Measurements from ENCODE around the gene NFIX.
A peak's percentile ranks its signal among the peaks of the same experiment; 100 is the strongest.

Gene NFIX

DNA sequence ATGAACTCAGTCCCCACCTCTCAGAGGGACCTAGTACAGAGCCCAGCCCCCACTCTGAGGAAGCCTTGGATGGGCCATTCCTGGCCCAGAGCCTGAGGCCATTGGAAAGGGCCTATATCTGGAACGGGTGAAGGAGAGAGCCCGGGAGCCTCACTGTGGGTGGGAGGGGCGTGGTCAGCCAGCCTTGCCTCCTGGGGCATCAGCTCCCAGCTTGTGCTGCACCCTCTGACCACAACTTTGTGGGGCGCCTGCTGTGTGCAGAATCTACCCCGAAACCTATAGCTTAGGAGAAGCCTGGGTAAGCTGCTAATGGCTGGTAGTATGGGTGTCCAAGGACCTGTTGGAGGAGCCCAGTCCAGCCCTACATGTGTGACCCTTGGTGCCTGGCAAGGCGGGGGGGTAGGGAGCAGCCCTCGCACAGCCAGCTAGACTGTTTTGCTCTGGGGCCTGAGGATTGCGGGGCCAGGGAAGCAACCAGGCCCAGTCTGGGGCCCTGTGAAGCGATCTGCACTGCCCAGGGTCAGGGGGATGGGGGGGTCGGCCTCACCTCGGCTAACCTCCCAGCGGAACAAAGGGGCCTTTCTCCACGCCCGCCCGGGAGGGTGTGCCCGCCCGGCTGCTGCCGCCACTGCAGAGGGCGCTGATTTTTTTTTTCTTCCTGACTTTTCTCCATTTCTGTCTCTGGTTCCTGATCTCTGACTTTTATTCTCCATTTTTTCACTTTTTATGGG, 65.1 kb downstream of the NFIX start:
- Histone ChIP-seq H3K4me3 (ENCODE audit: control insufficient read depth in 1 of 7, extremely low read depth in 1 of 7, insufficient read depth in 4 of 7, low read depth in 2 of 7, low read length in 6 of 7) (peak overlapping the region in 5 of 7 experiments; percentile 46 to 86 (median 69)), H3K9me3 (ENCODE audit: control extremely low read depth in 1 of 5, control insufficient read depth in 4 of 5, insufficient read depth in 2 of 5, low read depth in 1 of 5, low read length in 4 of 5) (no peaks in the 10 kb centered on the region), H3K27me3 (replicated peaks in 2 of 5; ENCODE audit: control insufficient read depth in 4 of 5, insufficient read depth in 5 of 5, low read length in 4 of 5) (no peaks in the 10 kb centered on the region), H3K36me3 (ENCODE audit: control insufficient read depth in 4 of 4, insufficient read depth in 4 of 4, low read length in 3 of 4) (no peaks in the 10 kb centered on the region), H3K27ac (ENCODE audit: insufficient read depth in 1 of 2, low read depth in 1 of 2, low read length in 2 of 2, poor library complexity in 1 of 2, severe bottlenecking in 2 of 2) (no peak overlapping the region), H3K4me1 (ENCODE audit: control extremely low read depth in 1 of 4, control insufficient read depth in 4 of 4, insufficient read depth in 4 of 4, low read length in 3 of 4) (peaks cover 0 to 72% (median 35%) of the 10 kb centered on the region in 4 experiments)
- no peak for DNase-seq
- ChIA-PET POLR2A (interaction anchor here (0.5 to 1.4 kb wide), 4 partner anchors 10 to 802 kb away, joined by 3 to 5 read pairs (median 4); no protein-coding TSS in a partner anchor), CTCF (interaction anchor here (0.7 to 18.5 kb wide), 19 partner anchors 8 to 188 kb away, joined by 3 to 253 read pairs (median 17); no protein-coding TSS in a partner anchor)
- 42% methylated on average over 7 of the region's 19 CpGs for whole genome bisulfite sequencing (ENCODE audit: insufficient coverage)

DNA sequence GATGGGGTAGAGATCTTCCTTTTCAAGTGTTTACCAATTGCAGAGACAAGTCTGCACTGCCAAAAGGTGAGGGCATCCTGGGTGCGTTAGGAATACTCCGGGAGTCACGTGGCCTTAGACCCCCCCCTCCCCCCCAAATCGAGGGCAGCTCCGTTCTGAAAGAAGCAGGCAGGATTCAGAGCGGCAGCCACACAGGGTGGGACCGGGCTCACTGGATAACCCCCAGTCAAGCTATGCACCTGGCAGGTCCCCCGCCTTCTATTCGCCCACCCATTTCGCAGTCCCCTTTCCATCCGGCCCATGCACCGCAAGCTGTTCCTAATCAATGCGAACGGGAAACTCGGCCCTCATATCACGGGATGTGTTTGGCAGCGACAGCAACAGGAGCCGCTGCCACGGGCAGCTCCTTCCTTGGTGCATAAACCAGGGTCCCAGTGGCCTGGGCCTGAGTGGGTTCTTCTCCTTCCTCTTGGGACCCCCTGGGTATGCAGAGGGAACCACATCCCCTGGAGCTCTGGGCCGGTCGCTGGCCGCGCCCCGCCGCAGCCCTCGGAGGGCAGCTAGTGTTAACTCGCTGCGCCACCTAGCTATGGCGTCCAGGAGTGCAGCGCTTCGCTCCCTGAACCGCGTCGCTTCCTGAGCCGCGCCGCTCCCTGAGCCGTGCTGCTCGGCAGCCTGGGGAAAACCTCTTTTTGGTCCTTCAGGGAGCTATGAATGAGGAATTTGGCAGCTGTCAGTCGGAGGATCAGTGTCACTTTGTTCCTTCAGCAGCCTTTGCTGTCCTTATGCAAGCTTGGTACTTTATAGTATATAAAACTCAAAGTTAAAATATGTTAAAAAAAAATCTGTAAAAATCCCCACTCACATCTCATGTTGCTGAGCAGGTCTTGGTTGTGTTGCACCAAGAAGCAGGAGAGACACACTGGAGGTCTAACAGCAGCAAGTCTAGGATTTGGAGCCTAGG, 66.0 kb downstream of the NFIX start:
- H3K36me3 ChIP-seq (ENCODE audit: control insufficient read depth in 4 of 4, insufficient read depth in 4 of 4, low read length in 3 of 4), result no peaks in the 10 kb centered on the region
- H3K9me3 ChIP-seq (ENCODE audit: control extremely low read depth in 1 of 5, control insufficient read depth in 4 of 5, insufficient read depth in 2 of 5, low read depth in 1 of 5, low read length in 4 of 5), result no peaks in the 10 kb centered on the region
- no peak overlapping the region for H3K27ac ChIP-seq (ENCODE audit: insufficient read depth in 1 of 2, low read depth in 1 of 2, low read length in 2 of 2, poor library complexity in 1 of 2, severe bottlenecking in 2 of 2)
- CTCF ChIA-PET, result interaction anchor here (0.9 to 18.5 kb wide), 22 partner anchors 9 to 188 kb away, joined by 3 to 253 read pairs (median 12); no protein-coding TSS in a partner anchor
- DNase-seq, result peak; percentile 63 to 78 (median 78)
- WGBS (ENCODE audit: insufficient coverage), result under 1% methylated on average over 37 of the region's 40 CpGs
- H3K27me3 ChIP-seq (replicated peaks in 2 of 5; ENCODE audit: control insufficient read depth in 4 of 5, insufficient read depth in 5 of 5, low read length in 4 of 5), result no peaks in the 10 kb centered on the region
- POLR2A ChIA-PET, result interaction anchor here (0.5 to 1.4 kb wide), 5 partner anchors 9 to 801 kb away, joined by 3 to 5 read pairs (median 4); no protein-coding TSS in a partner anchor
- H3K4me3 ChIP-seq (ENCODE audit: control insufficient read depth in 1 of 7, extremely low read depth in 1 of 7, insufficient read depth in 4 of 7, low read depth in 2 of 7, low read length in 6 of 7), result peak overlapping the region; percentile 34 to 86 (median 64)
- H3K4me1 ChIP-seq (ENCODE audit: control extremely low read depth in 1 of 4, control insufficient read depth in 4 of 4, insufficient read depth in 4 of 4, low read length in 3 of 4), result peaks cover 0 to 72% (median 34%) of the 10 kb centered on the region in 4 experiments

DNA sequence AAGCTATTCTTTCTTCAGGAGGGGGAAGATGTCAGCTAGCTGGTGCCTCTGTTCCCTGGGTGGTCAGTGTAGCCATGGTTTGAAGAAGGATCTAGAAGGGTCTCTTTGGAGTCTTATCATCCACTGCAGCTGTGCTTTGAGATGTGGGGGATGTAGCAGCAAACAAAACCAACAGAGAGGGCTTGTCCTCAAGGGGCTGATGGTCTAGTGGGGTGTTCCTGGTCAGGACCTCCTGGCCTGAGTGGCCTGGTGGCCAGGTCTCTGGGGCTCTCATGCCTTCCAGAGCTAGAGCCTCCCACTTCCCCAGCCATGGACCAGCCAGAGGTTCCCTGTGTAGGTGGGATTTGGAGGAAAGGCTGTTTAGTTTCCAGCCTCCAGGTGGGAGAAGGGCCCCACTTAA, 67.0 kb downstream of the NFIX start:
- no peak for DNase-seq
- H3K4me3 ChIP-seq (ENCODE audit: control insufficient read depth in 1 of 7, extremely low read depth in 1 of 7, insufficient read depth in 4 of 7, low read depth in 2 of 7, low read length in 6 of 7), result no peak overlapping the region
- ChIA-PET POLR2A (interaction anchor here (0.6 kb wide), 2 partner anchors 85 to 625 kb away, joined by 3 to 5 read pairs; no protein-coding TSS in a partner anchor), CTCF (interaction anchor here (0.5 to 18.5 kb wide), 15 partner anchors 8 to 1443 kb away, joined by 3 to 253 read pairs (median 23); no protein-coding TSS in a partner anchor)
- no peaks in the 10 kb centered on the region for H3K27me3 ChIP-seq (replicated peaks in 2 of 5; ENCODE audit: control insufficient read depth in 4 of 5, insufficient read depth in 5 of 5, low read length in 4 of 5)
- peaks cover 0 to 71% (median 40%) of the 10 kb centered on the region in 4 experiments for H3K4me1 ChIP-seq (ENCODE audit: control extremely low read depth in 1 of 4, control insufficient read depth in 4 of 4, insufficient read depth in 4 of 4, low read length in 3 of 4)
- H3K36me3 ChIP-seq (ENCODE audit: control insufficient read depth in 4 of 4, insufficient read depth in 4 of 4, low read length in 3 of 4), result no peaks in the 10 kb centered on the region
- no peaks in the 10 kb centered on the region for H3K9me3 ChIP-seq (ENCODE audit: control extremely low read depth in 1 of 5, control insufficient read depth in 4 of 5, insufficient read depth in 2 of 5, low read depth in 1 of 5, low read length in 4 of 5)
- H3K27ac ChIP-seq (ENCODE audit: insufficient read depth in 1 of 2, low read depth in 1 of 2, low read length in 2 of 2, poor library complexity in 1 of 2, severe bottlenecking in 2 of 2), result no peak overlapping the region

DNA sequence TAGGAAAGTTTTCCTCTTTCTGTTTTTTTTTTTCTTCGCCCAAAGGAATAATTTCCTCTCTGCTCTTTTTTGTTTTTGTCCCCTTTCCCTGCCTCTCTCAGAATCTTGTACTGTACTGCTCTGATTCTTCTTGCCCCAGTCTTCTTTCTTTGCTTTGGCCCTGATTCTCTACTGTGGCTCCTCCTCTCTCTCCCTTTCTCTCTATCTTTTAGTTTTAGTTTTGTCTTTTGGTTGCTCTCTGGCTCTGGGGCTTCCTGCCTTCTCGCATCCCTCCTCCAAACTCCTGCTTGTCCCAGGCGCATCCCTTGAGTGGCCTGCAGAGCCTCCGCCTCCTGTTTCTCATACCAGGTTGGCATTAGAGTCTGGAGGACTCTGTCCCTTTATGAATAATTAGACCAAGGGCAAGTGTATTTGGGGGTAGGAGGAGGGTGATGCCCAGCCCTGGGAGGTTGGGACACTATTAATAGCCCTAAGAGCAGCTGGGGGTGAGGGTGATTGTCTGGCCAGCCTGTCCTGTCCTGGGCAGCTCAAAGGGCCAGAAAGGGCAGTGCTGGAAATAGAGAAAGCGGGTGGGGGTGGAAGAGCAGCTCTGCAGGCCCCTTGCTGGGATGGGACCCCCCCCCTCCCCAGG, 68.3 kb downstream of the NFIX start:
- CTCF ChIA-PET, result interaction anchor here (0.7 to 18.5 kb wide), 10 partner anchors 8 to 98 kb away, joined by 3 to 253 read pairs (median 4); no protein-coding TSS in a partner anchor
- POLR2A ChIA-PET, result no interaction called here
- Histone ChIP-seq H3K27ac (ENCODE audit: insufficient read depth in 1 of 2, low read depth in 1 of 2, low read length in 2 of 2, poor library complexity in 1 of 2, severe bottlenecking in 2 of 2) (no peak overlapping the region), H3K4me1 (ENCODE audit: control extremely low read depth in 1 of 4, control insufficient read depth in 4 of 4, insufficient read depth in 4 of 4, low read length in 3 of 4) (peaks cover 0 to 78% (median 50%) of the 10 kb centered on the region in 4 experiments), H3K4me3 (ENCODE audit: control insufficient read depth in 1 of 7, extremely low read depth in 1 of 7, insufficient read depth in 4 of 7, low read depth in 2 of 7, low read length in 6 of 7) (no peak overlapping the region), H3K36me3 (ENCODE audit: control insufficient read depth in 4 of 4, insufficient read depth in 4 of 4, low read length in 3 of 4) (no peaks in the 10 kb centered on the region), H3K27me3 (replicated peaks in 2 of 5; ENCODE audit: control insufficient read depth in 4 of 5, insufficient read depth in 5 of 5, low read length in 4 of 5) (no peaks in the 10 kb centered on the region), H3K9me3 (ENCODE audit: control extremely low read depth in 1 of 5, control insufficient read depth in 4 of 5, insufficient read depth in 2 of 5, low read depth in 1 of 5, low read length in 4 of 5) (no peaks in the 10 kb centered on the region)
- DNase-seq, result no peak
- 94% methylated on average over 2 of the region's 5 CpGs for WGBS (ENCODE audit: insufficient coverage)

DNA sequence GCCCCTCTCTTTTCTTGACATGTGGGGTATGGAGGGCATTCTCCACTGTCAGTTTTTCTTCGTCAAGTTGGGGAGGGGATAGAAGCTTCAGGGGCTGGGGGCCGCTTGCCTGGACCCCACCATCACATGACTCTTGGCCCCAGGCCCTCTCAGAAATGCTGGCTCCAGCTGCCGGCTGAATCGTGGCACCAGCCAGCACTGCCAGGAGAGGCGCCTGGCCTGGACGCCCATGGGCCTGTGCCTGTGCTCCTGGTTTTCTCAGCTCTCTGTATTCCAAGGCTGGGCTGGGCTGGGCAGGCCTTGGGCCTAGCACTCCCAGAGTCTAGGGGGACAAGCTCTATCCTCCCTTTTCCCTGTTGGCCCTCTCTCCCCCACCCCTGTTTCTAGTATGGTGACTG, 68.8 kb downstream of the NFIX start:
- H3K36me3 ChIP-seq (ENCODE audit: control insufficient read depth in 4 of 4, insufficient read depth in 4 of 4, low read length in 3 of 4), result no peaks in the 10 kb centered on the region
- ChIA-PET CTCF (interaction anchor here (0.7 to 18.5 kb wide), 11 partner anchors 9 to 99 kb away, joined by 3 to 253 read pairs (median 4); no protein-coding TSS in a partner anchor), POLR2A (no interaction called here)
- H3K4me3 ChIP-seq (ENCODE audit: control insufficient read depth in 1 of 7, extremely low read depth in 1 of 7, insufficient read depth in 4 of 7, low read depth in 2 of 7, low read length in 6 of 7), result no peak overlapping the region
- WGBS (ENCODE audit: insufficient coverage), result 94% methylated on average over 5 of the region's 6 CpGs
- DNase-seq, result no peak
- H3K27me3 ChIP-seq (replicated peaks in 2 of 5; ENCODE audit: control insufficient read depth in 4 of 5, insufficient read depth in 5 of 5, low read length in 4 of 5), result no peaks in the 10 kb centered on the region
- peaks cover 0 to 83% (median 55%) of the 10 kb centered on the region in 4 experiments for H3K4me1 ChIP-seq (ENCODE audit: control extremely low read depth in 1 of 4, control insufficient read depth in 4 of 4, insufficient read depth in 4 of 4, low read length in 3 of 4)
- no peak overlapping the region for H3K27ac ChIP-seq (ENCODE audit: insufficient read depth in 1 of 2, low read depth in 1 of 2, low read length in 2 of 2, poor library complexity in 1 of 2, severe bottlenecking in 2 of 2)
- no peaks in the 10 kb centered on the region for H3K9me3 ChIP-seq (ENCODE audit: control extremely low read depth in 1 of 5, control insufficient read depth in 4 of 5, insufficient read depth in 2 of 5, low read depth in 1 of 5, low read length in 4 of 5)

DNA sequence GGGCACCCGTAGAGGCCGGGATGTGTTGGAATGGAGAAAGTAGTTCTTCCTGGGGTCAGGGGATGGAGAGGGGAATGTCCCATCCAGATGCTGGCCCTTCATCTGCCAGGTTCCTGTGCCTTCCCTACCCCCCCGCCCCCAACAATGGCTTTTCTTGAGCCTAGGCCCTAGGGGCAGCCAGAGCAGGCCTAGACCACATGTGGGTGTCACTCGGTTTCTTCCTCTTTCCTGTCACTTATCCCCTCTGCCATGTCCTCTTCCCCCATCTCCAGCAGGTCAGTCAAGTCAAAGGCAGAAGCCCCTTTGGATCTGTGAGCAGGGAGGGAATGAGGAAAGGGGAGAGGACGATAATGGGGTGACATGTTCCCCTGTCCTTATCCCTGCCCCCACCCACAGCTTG, 71.0 kb downstream of the NFIX start:
- Histone ChIP-seq H3K36me3 (ENCODE audit: control insufficient read depth in 4 of 4, insufficient read depth in 4 of 4, low read length in 3 of 4) (no peaks in the 10 kb centered on the region), H3K27ac (ENCODE audit: insufficient read depth in 1 of 2, low read depth in 1 of 2, low read length in 2 of 2, poor library complexity in 1 of 2, severe bottlenecking in 2 of 2) (peak overlapping the region in 1 of 2 experiments; percentile 50), H3K4me3 (ENCODE audit: control insufficient read depth in 1 of 7, extremely low read depth in 1 of 7, insufficient read depth in 4 of 7, low read depth in 2 of 7, low read length in 6 of 7) (no peak overlapping the region), H3K9me3 (ENCODE audit: control extremely low read depth in 1 of 5, control insufficient read depth in 4 of 5, insufficient read depth in 2 of 5, low read depth in 1 of 5, low read length in 4 of 5) (no peaks in the 10 kb centered on the region), H3K27me3 (replicated peaks in 2 of 5; ENCODE audit: control insufficient read depth in 4 of 5, insufficient read depth in 5 of 5, low read length in 4 of 5) (no peaks in the 10 kb centered on the region), H3K4me1 (ENCODE audit: control extremely low read depth in 1 of 4, control insufficient read depth in 4 of 4, insufficient read depth in 4 of 4, low read length in 3 of 4) (peaks cover 0 to 93% (median 57%) of the 10 kb centered on the region in 4 experiments)
- 100% methylated on average over 1 of the region's 5 CpGs for WGBS (ENCODE audit: insufficient coverage)
- DNase-seq, result no peak
- ChIA-PET POLR2A (no interaction called here), CTCF (interaction anchor here (0.7 to 8.1 kb wide), 7 partner anchors 7 to 87 kb away, joined by 3 to 72 read pairs (median 3); no protein-coding TSS in a partner anchor)

Measured in common myeloid progenitor, CD34-positive (primary cell).